Fibroblast of peridontal ligament (primary cell): ENCODE measurements around the gene TRAPPC5.

Source experiments
- DNase-seq: peaks from one replicate; pipeline ENCODE4 v3.0.0-alpha.2; 2010; ENCODE audit errors: extremely low read depth

Gene TRAPPC5

DNA sequence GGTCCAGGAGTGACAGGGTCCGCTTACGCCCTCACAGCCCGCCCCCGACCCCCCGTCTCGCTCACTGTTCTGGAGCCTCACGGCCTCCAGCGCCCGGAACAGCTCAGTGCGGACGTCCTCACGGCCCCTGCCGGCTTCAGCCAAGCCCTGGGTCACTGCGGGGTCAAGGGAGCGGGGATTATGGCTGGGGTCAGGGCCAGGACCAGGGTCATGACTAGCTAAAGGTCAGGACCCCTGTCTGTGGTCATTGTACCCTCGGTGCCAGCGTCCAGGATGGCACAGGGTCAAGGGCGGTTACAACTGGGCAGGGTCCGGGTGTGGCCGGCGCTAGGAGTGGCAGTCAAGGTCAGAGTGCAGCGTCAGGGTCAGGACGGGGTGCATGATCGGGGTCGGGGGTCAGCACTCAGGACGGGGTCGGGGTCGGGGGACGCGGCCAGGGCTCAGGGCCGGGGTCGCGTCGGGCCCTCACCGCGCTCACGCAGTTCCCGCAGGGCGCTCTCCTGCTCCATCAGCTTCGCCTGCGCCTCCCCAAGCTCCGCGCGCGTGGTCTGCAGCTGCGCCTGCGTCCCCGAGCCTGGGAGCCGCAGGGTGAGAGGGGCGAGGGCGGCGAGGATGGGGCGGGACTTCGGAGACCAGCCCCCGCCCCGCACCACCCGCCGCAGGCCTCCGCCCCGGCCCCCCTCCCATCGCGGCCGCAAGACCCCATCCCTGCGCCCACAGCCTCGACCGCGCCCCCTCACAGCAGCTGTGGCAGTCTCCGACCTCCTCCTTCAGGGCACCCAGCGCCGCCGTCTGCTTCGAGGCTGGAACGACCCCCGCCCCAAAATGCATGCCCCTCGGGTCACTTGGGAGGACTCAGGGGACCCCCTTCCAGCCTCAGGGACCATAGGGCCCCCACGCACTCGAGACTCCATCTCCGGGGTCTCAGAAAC, 49.9 kb downstream of the TRAPPC5 start:
- DNase-seq: no peak

DNA sequence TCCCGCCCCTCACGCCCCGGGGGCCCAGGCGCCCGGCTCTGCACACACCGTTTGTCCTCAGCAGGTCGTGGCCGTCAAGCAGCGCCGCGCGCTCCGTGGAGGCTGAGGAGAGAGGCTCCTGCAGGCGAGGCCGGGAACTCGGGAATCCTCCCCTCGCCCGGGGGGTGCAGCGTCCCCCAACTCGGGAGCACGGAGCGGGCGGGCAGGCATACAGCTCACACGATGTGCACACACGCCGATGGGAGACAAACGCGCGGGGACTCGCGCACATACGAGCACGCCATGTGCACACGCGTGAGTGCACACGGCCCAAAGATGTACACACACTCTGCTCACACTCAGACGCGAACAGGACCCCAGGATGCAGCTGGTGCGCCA, 50.6 kb downstream of the TRAPPC5 start:
- DNase-seq: no peak

DNA sequence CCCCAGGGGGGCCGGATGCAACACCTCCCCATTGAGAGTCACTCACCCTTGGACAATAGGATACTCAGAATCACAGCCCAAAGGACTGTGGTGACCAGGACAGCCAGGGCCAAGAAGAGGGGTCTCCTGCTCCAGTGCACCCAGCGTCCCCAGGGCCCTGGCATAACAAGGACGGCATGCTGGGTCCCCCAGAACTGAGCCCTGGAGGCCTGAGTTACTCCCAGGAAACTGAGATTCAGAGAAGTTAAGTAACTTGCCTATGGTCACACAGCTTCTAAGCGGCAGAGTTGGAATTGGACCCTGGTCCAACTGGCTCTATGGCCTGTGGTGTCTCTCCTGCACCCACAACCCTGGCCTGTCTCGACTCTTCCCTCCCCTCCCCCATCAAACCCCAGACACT, 51.0 kb downstream of the TRAPPC5 start:
- DNase-seq: no peak

DNA sequence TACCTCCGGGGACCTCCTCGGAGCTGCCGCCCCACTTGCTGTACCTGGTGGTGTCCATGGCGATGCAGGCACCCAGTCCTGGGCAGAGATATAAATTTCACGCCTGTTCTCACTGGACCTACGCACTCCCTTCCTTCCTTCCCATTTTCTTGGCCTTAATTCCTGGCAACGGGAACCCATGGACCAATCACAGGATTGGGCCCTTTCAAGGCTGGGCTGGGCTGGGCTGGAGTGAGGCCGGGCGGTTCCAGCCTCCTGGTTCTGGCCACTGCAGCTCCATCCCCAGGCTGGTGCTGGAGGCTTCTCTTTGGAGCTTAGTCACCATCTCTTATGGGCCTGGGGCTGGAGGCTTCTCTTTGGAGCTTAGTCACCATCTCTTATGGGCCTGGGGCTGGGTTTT, 51.4 kb downstream of the TRAPPC5 start, which contains the start of gene CLEC4G:
Gene CLEC4G (minus strand): TSS at position 66 of the 400 bp plus-strand sequence. CDS start 8 bp downstream, at position 58.
- DNase-seq: no peak

DNA sequence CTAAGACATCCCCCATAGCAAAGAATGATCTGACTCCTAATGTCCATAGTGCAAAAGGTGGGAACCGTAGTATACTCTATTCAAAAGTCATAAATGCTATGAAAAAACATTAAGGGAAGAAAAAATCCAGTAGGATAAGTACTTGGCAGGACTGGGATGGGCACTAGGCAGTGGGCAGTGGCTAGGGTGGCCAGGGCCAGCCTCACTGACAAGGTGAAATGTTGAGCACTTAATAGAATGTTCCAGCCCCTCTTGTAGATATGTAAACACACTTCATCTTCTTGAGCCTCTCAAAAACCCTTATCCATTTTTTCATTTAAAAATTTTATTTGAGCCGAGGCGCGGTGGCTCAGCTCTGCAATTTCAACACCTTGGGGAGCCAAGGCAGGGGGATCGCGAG, 52.7 kb downstream of the TRAPPC5 start:
- no peak for DNase-seq

DNA sequence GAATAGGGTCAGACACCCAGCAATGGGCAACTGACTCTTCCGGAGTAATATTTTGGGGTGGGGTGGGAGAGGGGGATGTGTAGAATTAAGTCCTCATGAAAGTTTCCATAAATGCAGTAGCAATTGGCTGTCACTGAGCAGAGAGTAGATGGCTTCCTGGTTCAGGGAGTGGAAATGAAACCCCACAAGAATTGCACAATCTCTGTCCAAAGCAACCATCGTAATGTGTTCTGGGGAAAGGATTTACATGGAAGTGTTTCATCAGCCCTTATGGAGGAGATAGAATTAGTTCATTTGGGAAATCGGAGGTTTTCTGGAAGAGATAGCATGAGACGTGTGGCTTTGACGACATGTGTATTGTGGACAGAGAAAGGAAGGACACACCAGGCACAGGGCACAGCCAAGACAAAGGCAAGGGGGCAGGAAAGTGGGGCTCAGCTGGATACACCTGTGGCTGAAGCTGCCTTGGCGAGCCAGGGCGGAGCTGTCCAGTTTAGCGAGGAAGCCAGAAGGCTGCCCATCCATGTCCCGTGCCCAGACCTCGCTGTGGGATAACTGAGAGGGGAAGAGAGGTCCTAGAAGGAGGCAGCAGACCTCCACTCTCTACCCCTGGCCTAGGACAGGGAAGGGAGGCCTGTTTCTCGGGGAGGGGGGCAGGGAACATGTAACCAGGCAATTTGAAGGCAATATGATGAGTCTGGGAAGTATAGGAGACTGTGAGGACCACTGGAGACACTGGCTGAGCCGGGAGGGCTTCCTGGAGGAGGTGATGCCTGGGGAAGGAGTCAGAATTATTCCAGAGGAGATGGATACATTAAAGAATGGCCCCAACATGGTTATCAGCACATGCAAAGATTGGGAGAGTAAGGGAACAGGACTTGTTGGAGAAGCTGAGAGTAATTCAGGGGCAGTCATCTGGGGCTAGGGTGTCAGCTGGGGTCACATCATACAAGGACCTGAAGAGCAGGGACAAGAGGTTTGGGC, 53.9 kb downstream of the TRAPPC5 start:
- DNase-seq: peak; percentile 18

DNA sequence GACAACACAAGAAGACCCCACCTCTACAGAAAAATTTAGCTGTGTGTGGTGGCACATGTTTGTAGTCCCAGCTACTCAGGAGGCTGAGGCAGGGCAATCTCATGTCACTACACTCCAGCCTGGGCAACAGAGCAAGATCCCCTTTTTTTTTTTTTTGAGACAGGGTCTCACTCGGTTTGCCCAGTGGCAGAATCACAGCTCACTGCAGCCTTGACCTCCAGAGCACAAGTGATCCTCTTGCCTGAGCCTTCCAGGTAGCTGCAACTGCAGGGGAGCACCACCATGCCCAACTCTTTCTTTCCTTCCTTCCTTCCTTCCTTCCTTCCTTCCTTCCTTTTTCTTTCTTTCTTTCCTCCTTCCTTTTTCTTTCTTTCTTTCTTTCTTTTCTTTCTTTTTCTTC, 55.5 kb downstream of the TRAPPC5 start:
- no peak for DNase-seq

DNA sequence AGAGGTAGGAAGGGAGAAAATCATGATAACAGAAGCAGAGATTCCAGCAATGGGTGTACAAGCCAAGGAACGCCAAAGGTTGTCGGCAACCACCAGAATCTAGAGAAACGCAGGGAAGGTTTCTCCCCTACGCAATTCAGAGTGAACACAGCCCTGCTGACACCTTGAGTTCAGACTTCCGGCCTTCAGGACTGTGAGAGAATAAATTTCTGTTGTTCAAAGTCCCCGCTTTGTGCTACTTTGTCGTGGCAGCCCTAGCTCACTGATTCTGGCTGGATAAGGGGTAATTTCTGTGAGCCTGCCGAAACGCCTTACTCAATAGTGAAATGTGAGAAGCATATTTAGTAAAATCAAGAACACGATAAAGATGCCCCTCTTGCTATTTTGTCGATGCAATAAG, 56.6 kb downstream of the TRAPPC5 start:
- no peak for DNase-seq
